ENCODE data around the gene BRK1. TPM values are rescaled to one million over a fixed set of nuclear protein-coding genes. Genes with fewer than 3 reads are reported as not detected.

Gene BRK1
- total RNA-seq, 1 donor from 2014 or later, result 203 TPM

DNA sequence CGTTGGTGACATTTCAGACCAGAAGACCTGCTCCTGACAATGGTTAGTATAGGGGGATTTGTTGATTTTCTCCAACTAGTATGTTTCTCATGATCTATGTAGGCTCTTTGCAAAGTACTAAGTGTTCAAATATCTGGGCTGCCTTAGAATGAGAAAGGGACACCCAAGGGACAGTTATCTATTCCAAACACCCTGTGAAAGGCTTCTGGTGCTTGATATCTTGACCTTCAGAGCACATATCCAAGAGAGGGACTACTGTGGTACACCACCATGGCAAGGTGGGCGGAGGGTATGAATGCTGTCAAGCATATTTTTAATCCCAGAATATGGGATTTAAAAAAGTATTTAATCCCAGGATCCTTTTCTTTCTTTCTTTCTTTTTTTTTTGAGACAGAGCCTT lies 8.6 kb upstream of the BRK1 start:
- Mint-ChIP-seq H3K9me3 (ENCODE audit: unreplicated experiment) (no peaks in the 10 kb centered on the region), H3K4me3 (ENCODE audit: unreplicated experiment) (no peak overlapping the region), H3K4me1 (ENCODE audit: unreplicated experiment) (no peaks in the 10 kb centered on the region), H3K36me3 (ENCODE audit: low read depth, unreplicated experiment) (no peaks in the 10 kb centered on the region), H3K27ac (ENCODE audit: unreplicated experiment) (no peak overlapping the region), H3K27me3 (ENCODE audit: unreplicated experiment) (no peaks in the 10 kb centered on the region)
- TF ChIP-seq, protein P1, sequence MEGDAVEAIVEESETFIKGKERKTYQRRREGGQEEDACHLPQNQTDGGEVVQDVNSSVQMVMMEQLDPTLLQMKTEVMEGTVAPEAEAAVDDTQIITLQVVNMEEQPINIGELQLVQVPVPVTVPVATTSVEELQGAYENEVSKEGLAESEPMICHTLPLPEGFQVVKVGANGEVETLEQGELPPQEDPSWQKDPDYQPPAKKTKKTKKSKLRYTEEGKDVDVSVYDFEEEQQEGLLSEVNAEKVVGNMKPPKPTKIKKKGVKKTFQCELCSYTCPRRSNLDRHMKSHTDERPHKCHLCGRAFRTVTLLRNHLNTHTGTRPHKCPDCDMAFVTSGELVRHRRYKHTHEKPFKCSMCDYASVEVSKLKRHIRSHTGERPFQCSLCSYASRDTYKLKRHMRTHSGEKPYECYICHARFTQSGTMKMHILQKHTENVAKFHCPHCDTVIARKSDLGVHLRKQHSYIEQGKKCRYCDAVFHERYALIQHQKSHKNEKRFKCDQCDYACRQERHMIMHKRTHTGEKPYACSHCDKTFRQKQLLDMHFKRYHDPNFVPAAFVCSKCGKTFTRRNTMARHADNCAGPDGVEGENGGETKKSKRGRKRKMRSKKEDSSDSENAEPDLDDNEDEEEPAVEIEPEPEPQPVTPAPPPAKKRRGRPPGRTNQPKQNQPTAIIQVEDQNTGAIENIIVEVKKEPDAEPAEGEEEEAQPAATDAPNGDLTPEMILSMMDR (IDR thresholded peaks at IDR 0.05; ENCODE audit: unreplicated experiment), result no peak
- DNase-seq (ENCODE audit: low spot score), result no peak

DNA sequence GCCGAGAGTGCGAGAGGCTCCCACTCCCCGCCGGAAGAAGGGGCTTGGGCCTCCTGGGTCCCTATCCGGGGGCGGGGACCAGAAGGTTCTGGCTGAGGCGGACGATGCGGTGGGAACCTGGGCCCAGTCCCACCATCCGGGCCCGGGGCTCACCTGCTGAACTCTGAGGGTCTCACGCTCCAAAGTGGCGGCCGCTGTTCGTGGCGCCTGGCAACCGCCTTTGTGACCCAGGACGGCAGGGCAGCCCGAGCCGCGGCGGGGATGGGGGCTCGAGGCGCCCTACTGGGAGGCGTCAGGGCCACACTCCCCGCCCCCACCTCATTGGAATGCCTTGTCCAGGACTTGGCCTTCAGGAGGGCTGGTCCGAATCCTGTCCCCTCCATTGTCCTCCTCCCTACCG lies 7.4 kb upstream of the BRK1 start, which contains the start of gene FANCD2OS:
TSS of gene FANCD2OS (minus strand) at position 165 of the 400 bp plus-strand sequence. CDS start 3,481 bp downstream, outside the sequence.
- no peak within 1 kb of the TSS for H3K4me3 Mint-ChIP-seq (ENCODE audit: unreplicated experiment)

DNA sequence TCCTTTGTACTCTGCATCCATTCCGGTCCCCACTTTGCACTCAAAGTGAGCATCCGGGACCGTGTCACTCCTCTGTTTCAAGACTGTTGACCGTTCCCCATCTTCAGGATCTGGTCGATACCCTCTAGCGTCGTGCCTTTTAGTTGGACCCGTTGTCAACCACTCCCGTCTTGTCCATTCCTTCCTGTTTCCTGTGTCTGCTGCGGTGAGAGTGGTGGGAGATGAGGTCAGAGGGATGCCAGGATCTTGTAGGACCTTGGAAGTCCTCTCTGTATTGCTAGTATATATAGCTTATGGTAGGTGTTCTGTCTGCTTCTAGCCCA lies 624 bp downstream of the BRK1 start:
- H3K4me3 Mint-ChIP-seq (ENCODE audit: unreplicated experiment), result peak overlapping the region; percentile 99
- H3K27me3 Mint-ChIP-seq (ENCODE audit: unreplicated experiment), result peaks cover 9% of the 10 kb centered on the region
- no peaks in the 10 kb centered on the region for H3K9me3 Mint-ChIP-seq (ENCODE audit: unreplicated experiment)
- DNase-seq (ENCODE audit: low spot score), result peak; percentile 44
- H3K27ac Mint-ChIP-seq (ENCODE audit: unreplicated experiment), result peak overlapping the region; percentile 99
- peaks cover 12% of the 10 kb centered on the region for H3K4me1 Mint-ChIP-seq (ENCODE audit: unreplicated experiment)
- TF ChIP-seq, protein P1 (IDR thresholded peaks at IDR 0.05; ENCODE audit: unreplicated experiment), result no peak
- H3K36me3 Mint-ChIP-seq (ENCODE audit: low read depth, unreplicated experiment), result peaks cover 19% of the 10 kb centered on the region

More for the DNA sequence above, 7.4 kb upstream of the BRK1 start, which contains the start of gene FANCD2OS:
- no peaks in the 10 kb centered on the region for H3K9me3 Mint-ChIP-seq (ENCODE audit: unreplicated experiment)
- no peaks in the 10 kb centered on the region for H3K36me3 Mint-ChIP-seq (ENCODE audit: low read depth, unreplicated experiment)
- H3K27me3 Mint-ChIP-seq (ENCODE audit: unreplicated experiment), result no peaks in the 10 kb centered on the region
- no peak for DNase-seq (ENCODE audit: low spot score)
- TF ChIP-seq, protein P1 (IDR thresholded peaks at IDR 0.05; ENCODE audit: unreplicated experiment), result no peak
- no peaks in the 10 kb centered on the region for H3K4me1 Mint-ChIP-seq (ENCODE audit: unreplicated experiment)
- H3K27ac Mint-ChIP-seq (ENCODE audit: unreplicated experiment), result no peak within 1 kb of the TSS

DNA sequence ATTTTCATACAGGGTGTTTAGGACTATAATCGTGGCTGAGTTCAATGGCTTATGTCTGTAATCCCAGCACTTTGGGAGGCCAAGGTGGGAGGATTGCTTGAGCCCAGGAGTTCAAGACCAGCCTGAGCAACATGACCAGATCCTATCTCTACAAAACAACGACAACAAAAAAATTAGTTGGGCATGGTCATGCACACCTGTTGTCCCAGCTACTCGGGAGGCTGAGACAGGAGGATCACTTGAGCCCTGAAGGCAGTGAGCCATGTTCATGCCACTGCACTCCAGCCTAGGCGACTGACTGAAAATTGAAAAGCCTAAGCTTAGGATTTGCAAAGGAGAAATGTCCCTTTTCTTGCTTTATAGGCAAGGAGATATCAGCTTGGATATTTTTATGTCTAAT lies 1.5 kb downstream of the BRK1 start:
- Mint-ChIP-seq H3K27ac (ENCODE audit: unreplicated experiment) (peak overlapping the region; percentile 99), H3K9me3 (ENCODE audit: unreplicated experiment) (no peaks in the 10 kb centered on the region), H3K4me3 (ENCODE audit: unreplicated experiment) (no peak overlapping the region), H3K4me1 (ENCODE audit: unreplicated experiment) (peaks cover 12% of the 10 kb centered on the region), H3K27me3 (ENCODE audit: unreplicated experiment) (peaks cover 9% of the 10 kb centered on the region), H3K36me3 (ENCODE audit: low read depth, unreplicated experiment) (peaks cover 21% of the 10 kb centered on the region)
- TF ChIP-seq, protein P1 (IDR thresholded peaks at IDR 0.05; ENCODE audit: unreplicated experiment), result no peak
- no peak for DNase-seq (ENCODE audit: low spot score)

GRCh38 chr3:10119376-10119775 lies 3.9 kb downstream of the BRK1 start:
- Mint-ChIP-seq H3K4me1 (ENCODE audit: unreplicated experiment) (peaks cover 12% of the 10 kb centered on the region), H3K27me3 (ENCODE audit: unreplicated experiment) (peaks cover 9% of the 10 kb centered on the region), H3K27ac (ENCODE audit: unreplicated experiment) (no peak overlapping the region), H3K4me3 (ENCODE audit: unreplicated experiment) (no peak overlapping the region), H3K36me3 (ENCODE audit: low read depth, unreplicated experiment) (peaks cover 26% of the 10 kb centered on the region), H3K9me3 (ENCODE audit: unreplicated experiment) (no peaks in the 10 kb centered on the region)
- no peak for DNase-seq (ENCODE audit: low spot score)
- TF ChIP-seq, protein P1 (IDR thresholded peaks at IDR 0.05; ENCODE audit: unreplicated experiment), result no peak

Measured in endothelial cell (in vitro differentiated cells).